K562 (cell line): ENCODE data around the gene ARHGAP15. TPM values are rescaled to one million over a fixed set of nuclear protein-coding genes. Genes with fewer than 3 reads are reported as not detected.

ENCODE experiments used
- ATAC-seq: fragments of 200-7000 bp; cut with Tn5 transposase; 3 replicates; pipeline ENCODE4 v1.9.1; 2020; ENCODE audit warnings: moderate library complexity
- BruUV-seq: library from RNA; stranded (reverse); fragments of 400-500 nt; replicated peaks from 2 replicates; lab custom pipeline; 2021; lab: Mats Ljungman, UMichigan
- CTCF ChIA-PET: fragments of 300-600 bp; formaldehyde crosslinking; extraction: SDS; loops from one replicate; lab custom pipeline; 2021; ENCODE audit warnings: low intra/inter-chr PET ratio; lab: Yijun Ruan, JAX
- POLR2A ChIA-PET: fragments of 300-600, 350-650 bp; sonication (Branson Sonifier 250); formaldehyde crosslinking; extraction: SDS; loops from one replicate; lab custom pipeline; 2021; ENCODE audit warnings: antibody characterized with exemption, inconsistent platforms; lab: Yijun Ruan, JAX
- DNase-seq, 4 experiments: peaks; one replicate each; pipeline versions ENCODE4 v3.0.0 to v3.0.0-alpha.2; 2011 to 2018; ENCODE audit warnings: low spot score in 3 of 4, mixed read lengths in 3 of 4; ENCODE audit errors: extremely low read depth in 1 of 4
- FAIRE-seq: peaks from 2 replicates; lab custom pipeline; 2011; peaks lifted over from hg19 to GRCh38; lab: Jason Lieb, UNC
- H2AFZ ChIP-seq: 2 replicates; pipeline ENCODE4 v1.6.0; 2011; ENCODE audit warnings: low read depth, low read length, control low read depth, inconsistent platforms
- H3K27ac ChIP-seq: fragments of 200-600 bp; 3 replicates; pipeline ENCODE4 v1.8.0; 2011; ENCODE audit warnings: low read depth, mild to moderate bottlenecking, control low read depth, inconsistent platforms, low read length, moderate library complexity, mixed read lengths; ENCODE audit errors: extremely low read depth
- H3K27me3 ChIP-seq, 2 experiments: fragments of 300-600 bp in 1 of 2; 2 replicates in 1 of 2; 3 replicates in 1 of 2; pipeline versions ENCODE4 v1.6.0 to v1.8.0; 2011; ENCODE audit warnings: inconsistent platforms in 2 of 2, low read length in 2 of 2, mild to moderate bottlenecking in 1 of 2, mixed read lengths in 1 of 2, moderate library complexity in 1 of 2; ENCODE audit not compliant: control insufficient read depth in 2 of 2, insufficient read depth in 2 of 2
- H3K36me3 ChIP-seq: fragments of 300-600 bp; 3 replicates; pipeline ENCODE4 v1.8.0; 2011; ENCODE audit warnings: mild to moderate bottlenecking, low read length, inconsistent platforms; ENCODE audit not compliant: control insufficient read depth, insufficient read depth
- H3K4me1 ChIP-seq, 2 experiments: fragments of 200-600 bp in 1 of 2; replicated peaks in 1 of 2; 2 replicates in 1 of 2; 3 replicates in 1 of 2; pipeline versions ENCODE4 v1.5.1 to v1.8.0; 2011; ENCODE audit warnings: inconsistent platforms in 2 of 2, low read length in 2 of 2, mild to moderate bottlenecking in 1 of 2, mixed read lengths in 1 of 2, moderate library complexity in 1 of 2; ENCODE audit not compliant: control insufficient read depth in 2 of 2, insufficient read depth in 2 of 2
- H3K4me2 ChIP-seq: 2 replicates; pipeline ENCODE4 v1.6.1; 2011; ENCODE audit warnings: low read length, control low read depth, inconsistent platforms, mixed read lengths; ENCODE audit not compliant: insufficient read depth
- H3K4me3 ChIP-seq: fragments of 200-600 bp; sonication (generic), shearing (Covaris generic); 2 replicates; pipeline ENCODE4 v1.5.1; 2016; ENCODE audit warnings: control low read depth, inconsistent platforms
- H3K79me2 ChIP-seq: fragments of 200-600 bp; 3 replicates; pipeline ENCODE4 v1.8.0; 2011; ENCODE audit warnings: low read length, inconsistent platforms; ENCODE audit not compliant: control insufficient read depth, insufficient read depth
- H3K9ac ChIP-seq, 2 experiments: 2 replicates each; pipeline versions ENCODE4 v1.6.0 to v1.6.1; 2011; ENCODE audit warnings: low read depth in 2 of 2, low read length in 2 of 2, control low read depth in 1 of 2, inconsistent platforms in 1 of 2, mild to moderate bottlenecking in 1 of 2, mixed read lengths in 1 of 2; ENCODE audit not compliant: insufficient read depth in 1 of 2
- H3K9me1 ChIP-seq: one replicate; pipeline ENCODE4 v1.6.0; 2011; ENCODE audit warnings: inconsistent platforms, mild to moderate bottlenecking, low read length, moderate library complexity; ENCODE audit not compliant: control insufficient read depth, insufficient read depth
- H3K9me3 ChIP-seq: replicated peaks from 2 replicates; pipeline ENCODE4 v1.5.1; 2011; ENCODE audit warnings: low read depth, low read length, inconsistent platforms; ENCODE audit not compliant: control insufficient read depth, insufficient read depth
- H4K20me1 ChIP-seq: replicated peaks from 2 replicates; pipeline ENCODE4 v1.6.1; 2011; ENCODE audit warnings: low read length, inconsistent platforms, mixed read lengths; ENCODE audit not compliant: control insufficient read depth, insufficient read depth
- ATF4 ChIP-seq: fragments of 450-650 bp; formaldehyde crosslinking; IDR thresholded peaks from 2 replicates; pipeline ENCODE4 v1.4.0; 2022; ENCODE audit warnings: mild to moderate bottlenecking, moderate library complexity
- BDP1 ChIP-seq: IDR thresholded peaks from 3 replicates; pipeline ENCODE4 v1.6.1; 2011; ENCODE audit not compliant: insufficient read length, insufficient read depth
- ELF1 ChIP-seq: fragments of 200-800 bp; sonication (Bioruptor generic); IDR thresholded peaks from 2 replicates; pipeline ENCODE4 v1.6.1; 2016; ENCODE audit warnings: missing genetic modification characterization, missing compliant biosample characterization
- NFATC3 ChIP-seq: fragments of 450-650 bp; IDR thresholded peaks from 2 replicates; pipeline ENCODE4 v1.6.1; 2017; ENCODE audit warnings: mild to moderate bottlenecking
- SMARCB1 ChIP-seq: IDR thresholded peaks from 2 replicates; pipeline ENCODE4 v1.6.1; 2011; ENCODE audit warnings: improper control_type of control experiment, low read depth; ENCODE audit not compliant: insufficient read length
- SMC3 ChIP-seq: conservative IDR thresholded peaks from 2 replicates; pipeline ENCODE4 v1.6.1; 2011; ENCODE audit warnings: low read depth, low read length, improper control_type of control experiment; ENCODE audit not compliant: insufficient read depth
- SRSF3 ChIP-seq: fragments of 200-400 bp; formaldehyde crosslinking; IDR thresholded peaks from 2 replicates; pipeline ENCODE4 v1.6.1; 2016; ENCODE audit warnings: mild to moderate bottlenecking, low read length, moderate library complexity; ENCODE audit not compliant: insufficient read depth
- STAG1 ChIP-seq: sonication (generic); formaldehyde crosslinking; IDR thresholded peaks from 2 replicates; pipeline ENCODE4 v1.5.0; 2020; ENCODE audit warnings: missing genetic modification reagents, borderline replicate concordance
- U2AF2 ChIP-seq: fragments of 200-400 bp; formaldehyde crosslinking; optimal IDR thresholded peaks from 2 replicates; pipeline ENCODE3; 2017; ENCODE audit warnings: low read depth, mild to moderate bottlenecking, low read length
- ZNF316 ChIP-seq: fragments of 450-650 bp; IDR thresholded peaks from 2 replicates; pipeline ENCODE4 v1.6.1; 2016
- ZNF589 ChIP-seq: fragments of 200-800 bp; sonication (Bioruptor generic); IDR thresholded peaks from 2 replicates; pipeline ENCODE4 v1.6.1; 2016; ENCODE audit warnings: low read depth, missing genetic modification characterization, missing compliant biosample characterization
- WGBS: fragments of 100-300 bp; shearing (Covaris generic); methylation state at CpG from one replicate; pipeline ENCODE4 v1.1.6; 2016; ENCODE audit warnings: low coverage, mixed read lengths; ENCODE audit not compliant: insufficient coverage; ENCODE audit errors: missing lambda C conversion rate; 5-methylcytosine and 5-hydroxymethylcytosine counted together
- in situ Hi-C: fragments of 300-500 bp; cut with MboI; formaldehyde crosslinking; loops from 4 replicates; pipeline ENCODE4 v1.15.0; 2018; ENCODE audit warnings: inconsistent platforms, mixed read lengths
- intact Hi-C: fragments of 100-400 bp; cut with micrococcal nuclease; formaldehyde crosslinking; loops from 2 replicates; pipeline ENCODE4 v1.14.2; 2022
- polyA plus RNA-seq, 8 experiments: library from polyadenylated mRNA; depleted of rRNA in 4 of 8; stranded (reverse) in 5 of 8; unstranded in 3 of 8; fragments of >200 nt; fragmentation: Nextera tagmentation in 2 of 8; fragmentation: Illumina TruSeq in 1 of 8; extraction: Ambion mirVana in 2 of 8; extraction: Trizol in 1 of 8; gene quantifications; 2 replicates each; pipeline versions ENCODE4 v1.2.1 to v1.2.3, GENCODE V29; 2011 to 2014; ENCODE audit warnings: inconsistent platforms in 1 of 8, missing spikeins in 1 of 8
- total RNA-seq, 7 experiments: library from RNA; depleted of rRNA in 6 of 7; stranded (reverse); fragments of >200 nt in 6 of 7; fragmentation: Illumina TruSeq in 2 of 7; extraction: Trizol in 2 of 7; gene quantifications; 2 replicates each; pipeline versions ENCODE4 v1.2.1 to v1.2.3, GENCODE V29; 2011 to 2021; ENCODE audit warnings: low replicate concordance in 1 of 7
- TF ChIP-seq, protein P1 (sequence below): fragments of 450-650 bp; formaldehyde crosslinking; conservative IDR thresholded peaks from 2 replicates; pipeline ENCODE4 v1.4.0; 2022; ENCODE audit warnings: mild to moderate bottlenecking, missing genetic modification characterization

Gene ARHGAP15
- total and polyA plus RNA-seq, 9 of the 15 experiments (the other 6 are each of a cell fraction or from before 2014, with no cell fraction given), result 1.5 to 17.9 (median 7.9) TPM

DNA sequence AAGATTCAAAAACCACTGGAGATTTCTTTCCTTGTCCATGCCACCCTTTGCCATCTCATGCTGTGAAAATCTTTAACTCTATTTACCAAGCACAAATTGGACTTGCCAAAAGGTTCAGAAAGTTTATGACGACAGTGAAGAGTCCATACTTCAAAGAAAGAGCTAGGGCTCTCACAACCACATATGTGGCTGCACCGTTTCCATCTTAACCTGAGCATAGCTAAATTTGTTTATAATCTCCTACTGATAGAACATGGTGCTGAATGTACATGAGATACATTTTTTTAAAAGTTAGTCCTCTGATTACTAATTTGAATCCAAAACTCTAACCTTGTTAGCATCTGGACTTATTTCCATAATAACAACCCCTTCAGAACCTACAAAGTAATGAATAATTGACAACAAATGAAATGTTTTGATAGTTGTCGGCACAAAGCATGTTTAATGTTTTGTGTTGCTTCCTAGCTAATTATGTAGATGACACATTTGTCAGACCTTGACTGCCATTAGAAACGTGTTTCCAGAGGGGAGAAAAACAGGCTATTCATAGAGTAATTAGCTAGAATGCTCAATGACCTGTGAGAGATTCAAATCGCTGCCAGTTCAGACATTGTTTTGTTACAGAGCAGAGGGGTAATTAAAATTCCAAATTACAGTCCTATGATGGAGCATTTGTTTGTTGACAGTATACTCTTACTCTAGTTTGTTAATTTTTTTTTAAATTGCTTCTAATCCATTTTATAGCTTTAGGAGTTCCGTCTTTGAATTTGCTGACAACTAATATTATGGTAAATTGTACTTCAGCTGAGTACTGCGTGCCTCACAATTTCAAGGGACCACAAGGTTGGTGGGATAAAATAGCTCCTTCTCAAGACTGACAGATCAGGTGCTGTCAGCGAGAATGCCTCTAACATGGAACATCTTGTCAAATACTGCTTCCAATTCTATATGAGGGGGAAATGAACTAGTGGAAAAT lies 31.8 kb downstream of the ARHGAP15 start:
- in situ Hi-C loops, result no loop called here
- FAIRE-seq (no peak), ATAC-seq (no peak)

GRCh38 chr2:143162123-143162837 lies 33.1 kb downstream of the ARHGAP15 start:
- no peak overlapping the region for H3K4me2 ChIP-seq
- BruUV-seq, result no TSS peak
- TF ChIP-seq U2AF2, result no peak
- 0 out of 2 replicates have a peak, but pooled peaks have one; percentile 17 for TF ChIP-seq ATF4 (CRISPR knock-in tag)
- TF ChIP-seq BDP1, result no peak
- TF ChIP-seq, protein P1, sequence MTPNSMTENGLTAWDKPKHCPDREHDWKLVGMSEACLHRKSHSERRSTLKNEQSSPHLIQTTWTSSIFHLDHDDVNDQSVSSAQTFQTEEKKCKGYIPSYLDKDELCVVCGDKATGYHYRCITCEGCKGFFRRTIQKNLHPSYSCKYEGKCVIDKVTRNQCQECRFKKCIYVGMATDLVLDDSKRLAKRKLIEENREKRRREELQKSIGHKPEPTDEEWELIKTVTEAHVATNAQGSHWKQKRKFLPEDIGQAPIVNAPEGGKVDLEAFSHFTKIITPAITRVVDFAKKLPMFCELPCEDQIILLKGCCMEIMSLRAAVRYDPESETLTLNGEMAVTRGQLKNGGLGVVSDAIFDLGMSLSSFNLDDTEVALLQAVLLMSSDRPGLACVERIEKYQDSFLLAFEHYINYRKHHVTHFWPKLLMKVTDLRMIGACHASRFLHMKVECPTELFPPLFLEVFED, result no peak
- 0 out of 2 replicates have a peak, but pooled peaks have one; percentile 15 for TF ChIP-seq SMC3
- no peak for TF ChIP-seq ZNF589
- TF ChIP-seq NFATC3, result no peak
- peak; percentile 38; the same call in 1 of the 2 replicates for TF ChIP-seq STAG1 (CRISPR knock-in tag)
- TF ChIP-seq SMARCB1, result no peak

More for the DNA sequence above, 31.8 kb downstream of the ARHGAP15 start:
- no TSS peak for BruUV-seq
- POLR2A ChIA-PET, result interaction anchor here (0.7 kb wide), 1 partner anchor 314 kb away, joined by 3 read pairs; no protein-coding TSS in a partner anchor
- intact Hi-C loops, result no loop called here
- Histone ChIP-seq H3K9me3 (no peaks in the 10 kb centered on the region), H2AFZ (no peak overlapping the region), H3K27me3 (no peaks in the 10 kb centered on the region), H3K36me3 (no peaks in the 10 kb centered on the region), H4K20me1 (no peaks in the 10 kb centered on the region), H3K9me1 (no peaks in the 10 kb centered on the region), H3K79me2 (no peaks in the 10 kb centered on the region), H3K4me1 (no peaks in the 10 kb centered on the region), H3K9ac (no peak overlapping the region), H3K27ac (no peak overlapping the region), H3K4me2 (no peak overlapping the region), H3K4me3 (no peak overlapping the region)
- 10% methylated on average over 8 of the region's 8 CpGs for WGBS
- CTCF ChIA-PET, result no interaction called here
- TF ChIP-seq ZNF316 (peak; percentile 33; the same call in 1 of the 2 replicates), ELF1 (tag) (no peak), SRSF3 (no peak)
- no peak for DNase-seq

More at GRCh38 chr2:143162123-143162837, 33.1 kb downstream of the ARHGAP15 start:
- Histone ChIP-seq H3K9me1 (no peaks in the 10 kb centered on the region), H3K9me3 (no peaks in the 10 kb centered on the region), H3K27me3 (no peaks in the 10 kb centered on the region), H3K9ac (no peak overlapping the region), H3K79me2 (no peaks in the 10 kb centered on the region), H3K36me3 (no peaks in the 10 kb centered on the region), H4K20me1 (no peaks in the 10 kb centered on the region), H3K27ac (no peak overlapping the region), H3K4me1 (no peaks in the 10 kb centered on the region), H2AFZ (peak overlapping the region; percentile 38; the same call in 1 of the 2 replicates), H3K4me3 (no peak overlapping the region)
- intact Hi-C loops, result loop anchor here (1.0 kb wide), 1 partner anchor 96 kb away; no protein-coding TSS in a partner anchor
- POLR2A ChIA-PET, result no interaction called here
- in situ Hi-C loops, result no loop called here
- FAIRE-seq (peak; percentile 73), ATAC-seq (peak; percentile 93), DNase-seq (peak in 2 of 4 experiments; percentile 13 to 61)
- CTCF ChIA-PET, result no interaction called here
- WGBS, result 5% methylated on average over 12 of the region's 12 CpGs
